ENCODE results near the gene PLA2R1. TPM values are rescaled to one million over a fixed set of nuclear protein-coding genes. Genes with fewer than 3 reads are reported as not detected.

The PLA2R1 gene
- total RNA-seq, result 13.7 and 20.0 TPM in 2 replicates

GRCh38 chr2:160062292-160063005, at the start of gene PLA2R1:
PLA2R1 (minus strand) TSS chr2:160062615; CDS start chr2:160062403, 212 bp downstream.

GRCh38 chr2:159904127-159904958, 158.1 kb downstream of the PLA2R1 start, which contains the start of gene LY75:
LY75 (minus strand) TSS chr2:159904756.

Other genes starting within 250 kb of the PLA2R1 start
- 25.7 and 26.3 TPM in 2 replicates for gene LY75, start 157.9 kb downstream of the PLA2R1 start, total RNA-seq
- gene ITGB6, start 137.7 kb upstream of the PLA2R1 start, total RNA-seq, result 0.09 TPM in 1 of 2 replicates, not detected in the other

All from endothelial cell of coronary artery (primary cell).